Retinal pigment epithelial cell (primary cell): Measurements from ENCODE around the gene OR2AG2.

ENCODE experiments used
- DNase-seq: peaks from one replicate; pipeline ENCODE4 v3.0.0-alpha.2; 2010; ENCODE audit warnings: low read depth
- H3K4me3 ChIP-seq: 2 replicates; pipeline ENCODE4 v1.5.1; 2011; ENCODE audit warnings: mild to moderate bottlenecking, low read length, control low read depth, moderate library complexity
- CTCF ChIP-seq: conservative IDR thresholded peaks from 2 replicates; pipeline ENCODE4 v1.5.1; 2011; ENCODE audit warnings: low read depth, low read length, control low read depth, inconsistent platforms

Gene OR2AG2

GRCh38 chr11:6738590-6738989 is 33.2 kb downstream of the OR2AG2 start:
- TF ChIP-seq CTCF = no peak
- no peak for DNase-seq
- no peak overlapping the region for H3K4me3 ChIP-seq

- no peak overlapping the region for H3K4me3 ChIP-seq
- TF ChIP-seq CTCF = peak; percentile 76
- DNase-seq = no peak
These were observed 33.8 kb downstream of the OR2AG2 start for GRCh38 chr11:6737872-6738466.

- no peak overlapping the region for H3K4me3 ChIP-seq
- TF ChIP-seq CTCF = peak; percentile 0
- DNase-seq = no peak
These were observed 35.2 kb downstream of the OR2AG2 start for GRCh38 chr11:6736495-6737121.

GRCh38 chr11:6735306-6735705 is 36.5 kb downstream of the OR2AG2 start:
- H3K4me3 ChIP-seq = no peak overlapping the region
- no peak for DNase-seq
- no peak for TF ChIP-seq CTCF

GRCh38 chr11:6734616-6735015 is 37.2 kb downstream of the OR2AG2 start:
- no peak for TF ChIP-seq CTCF
- DNase-seq = no peak
- H3K4me3 ChIP-seq = no peak overlapping the region

- TF ChIP-seq CTCF = no peak
- no peak overlapping the region for H3K4me3 ChIP-seq
- no peak for DNase-seq
These were observed 38.2 kb downstream of the OR2AG2 start for GRCh38 chr11:6733326-6734275.
